Transverse colon (tissue), 4 donors: ENCODE data around the gene LAMB2. TPM values are rescaled to one million over a fixed set of nuclear protein-coding genes. Genes with fewer than 3 reads are reported as not detected.

ENCODE experiments used
- DNase-seq: peaks from one replicate; pipeline ENCODE4 v3.0.0-alpha.2; 2019
- H3K27ac ChIP-seq, 4 donors: fragments of 200-600 bp; sonication (generic); 2 replicates each; pipeline ENCODE4 v1.5.1; 2016 to 2018; ENCODE audit warnings: inconsistent platforms in 4 of 4
- H3K27me3 ChIP-seq: fragments of 200-600 bp; sonication (generic); 2 replicates; pipeline ENCODE4 v1.5.1; 2017; ENCODE audit warnings: inconsistent platforms
- H3K36me3 ChIP-seq, 4 donors: fragments of 200-600 bp; sonication (generic); 2 replicates each; pipeline ENCODE4 v1.5.1; 2017 to 2019; ENCODE audit warnings: inconsistent platforms in 4 of 4
- H3K4me1 ChIP-seq, 4 donors: fragments of 200-600 bp; sonication (generic); 2 replicates each; pipeline ENCODE4 v1.5.1; 2017 to 2020; ENCODE audit warnings: inconsistent platforms in 4 of 4
- H3K4me3 ChIP-seq, 4 donors: fragments of 200-600 bp; sonication (generic); 1 replicate in 1 of 4; 2 replicates in 3 of 4; pipeline versions ENCODE4 v1.5.1 to v1.6.1; 2017 to 2019; ENCODE audit warnings: inconsistent platforms in 4 of 4
- H3K9me3 ChIP-seq, 2 donors: fragments of 200-600 bp; sonication (generic); 2 replicates each; pipeline ENCODE4 v1.5.1; 2017 to 2019; ENCODE audit warnings: inconsistent platforms in 2 of 2
- EP300 ChIP-seq: sonication (generic); formaldehyde crosslinking; IDR thresholded peaks from one replicate; pipeline ENCODE4 v1.6.1; 2017; ENCODE audit warnings: antibody characterized with exemption, low read depth
- POLR2A ChIP-seq: fragments of 450-650 bp; IDR thresholded peaks from one replicate; pipeline ENCODE4 v1.6.1; 2016; ENCODE audit warnings: antibody characterized with exemption, mild to moderate bottlenecking, moderate library complexity
- POLR2AphosphoS5 ChIP-seq, 3 donors: sonication (generic); formaldehyde crosslinking; IDR thresholded peaks; one replicate each; pipeline ENCODE4 v1.6.1; 2016; ENCODE audit warnings: antibody characterized with exemption in 3 of 3
- WGBS, 2 donors: methylation state at CpG; one replicate each; pipeline ENCODE4 v1.1.5; 2018; ENCODE audit warnings: low coverage in 1 of 2; 5-methylcytosine and 5-hydroxymethylcytosine counted together
- in situ Hi-C, 4 donors: fragments of 200-750 bp; cut with MboI; loops; one replicate each; pipeline versions ENCODE4 v1.15.0 to v1.15.1; 2017; ENCODE audit warnings: low sequenced_read_pairs in 3 of 4, low pct_ligation_motif_present in 1 of 4, low pct_unique_long_range_greater_than_20kb in 1 of 4
- intact Hi-C: fragments of 100-400 bp; cut with DNase I; formaldehyde crosslinking; loops from one replicate; pipeline ENCODE4 v1.15.1; 2023; ENCODE audit warnings: low total_unique reads
- total RNA-seq, 4 donors: library from RNA; depleted of rRNA; stranded (reverse); fragments of >200 nt; gene quantifications; one replicate each; pipeline ENCODE4 v1.1.0, GENCODE V29; 2016
- TF ChIP-seq, protein P1 (sequence below), 5 experiments: fragments of 200-600 bp in 3 of 5; fragments of 450-650 bp in 2 of 5; sonication (generic) in 3 of 5; IDR thresholded peaks; 1 replicate in 2 of 5; 2 replicates in 3 of 5; pipeline ENCODE4 v1.5.1; 2016 to 2017; ENCODE audit warnings: antibody characterized with exemption in 5 of 5, inconsistent platforms in 3 of 5, mild to moderate bottlenecking in 2 of 5, moderate library complexity in 1 of 5

Gene LAMB2
- total RNA-seq, 4 donors from 2014 or later, result 141 to 290 (median 177) TPM

DNA sequence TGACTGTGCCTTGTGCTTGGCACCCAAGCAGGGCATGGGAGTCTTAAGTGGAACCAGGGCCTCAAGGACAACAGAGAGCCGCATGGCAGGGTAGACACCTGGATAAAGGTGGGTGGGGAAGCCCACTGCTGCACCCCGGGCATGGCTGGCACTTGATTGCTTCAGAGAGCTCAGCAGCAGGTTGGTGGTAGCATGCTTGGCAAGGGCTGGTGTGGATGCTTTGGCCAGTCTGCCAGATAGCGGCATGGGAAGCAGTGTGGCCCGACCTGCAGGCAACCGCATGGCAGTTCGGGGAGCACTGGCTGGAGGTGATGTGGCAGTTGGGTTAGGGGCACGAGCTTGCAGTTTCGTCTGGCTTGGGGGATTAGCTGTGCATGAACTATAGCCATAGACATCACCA lies 30.8 kb upstream of the LAMB2 start:
- H3K27ac ChIP-seq, result no peak overlapping the region
- peaks cover 7 to 20% (median 16%) of the 10 kb centered on the region in 4 donors for H3K4me1 ChIP-seq
- no peaks in the 10 kb centered on the region for H3K9me3 ChIP-seq
- no peaks in the 10 kb centered on the region for H3K27me3 ChIP-seq
- H3K36me3 ChIP-seq, result peaks cover 0 to 9% (median 2%) of the 10 kb centered on the region in 4 donors
- WGBS, 2 donors, result 92% methylated on average over 8 of the region's 8 CpGs; no CpG with 5 or more reads in 1 of the 2 donors
- no peak for DNase-seq
- intact Hi-C loops (loop anchor here (10.0 kb wide), 1 partner anchor 291 kb away; no protein-coding TSS in a partner anchor), in situ Hi-C loops (loop anchor here in 3 of 4 donors (10.0 to 25.0 kb wide), 2 partner anchors 274 to 281 kb away; partner anchors contain the start of gene NICN1 (in 2 of the 3))
- no peak overlapping the region for H3K4me3 ChIP-seq
- TF ChIP-seq, protein P1, sequence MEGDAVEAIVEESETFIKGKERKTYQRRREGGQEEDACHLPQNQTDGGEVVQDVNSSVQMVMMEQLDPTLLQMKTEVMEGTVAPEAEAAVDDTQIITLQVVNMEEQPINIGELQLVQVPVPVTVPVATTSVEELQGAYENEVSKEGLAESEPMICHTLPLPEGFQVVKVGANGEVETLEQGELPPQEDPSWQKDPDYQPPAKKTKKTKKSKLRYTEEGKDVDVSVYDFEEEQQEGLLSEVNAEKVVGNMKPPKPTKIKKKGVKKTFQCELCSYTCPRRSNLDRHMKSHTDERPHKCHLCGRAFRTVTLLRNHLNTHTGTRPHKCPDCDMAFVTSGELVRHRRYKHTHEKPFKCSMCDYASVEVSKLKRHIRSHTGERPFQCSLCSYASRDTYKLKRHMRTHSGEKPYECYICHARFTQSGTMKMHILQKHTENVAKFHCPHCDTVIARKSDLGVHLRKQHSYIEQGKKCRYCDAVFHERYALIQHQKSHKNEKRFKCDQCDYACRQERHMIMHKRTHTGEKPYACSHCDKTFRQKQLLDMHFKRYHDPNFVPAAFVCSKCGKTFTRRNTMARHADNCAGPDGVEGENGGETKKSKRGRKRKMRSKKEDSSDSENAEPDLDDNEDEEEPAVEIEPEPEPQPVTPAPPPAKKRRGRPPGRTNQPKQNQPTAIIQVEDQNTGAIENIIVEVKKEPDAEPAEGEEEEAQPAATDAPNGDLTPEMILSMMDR (IDR thresholded peaks at IDR 0.05), result no peak
- TF ChIP-seq POLR2AphosphoS5 (IDR thresholded peaks at IDR 0.05) (no peak), POLR2A (no peak), EP300 (no peak)

DNA sequence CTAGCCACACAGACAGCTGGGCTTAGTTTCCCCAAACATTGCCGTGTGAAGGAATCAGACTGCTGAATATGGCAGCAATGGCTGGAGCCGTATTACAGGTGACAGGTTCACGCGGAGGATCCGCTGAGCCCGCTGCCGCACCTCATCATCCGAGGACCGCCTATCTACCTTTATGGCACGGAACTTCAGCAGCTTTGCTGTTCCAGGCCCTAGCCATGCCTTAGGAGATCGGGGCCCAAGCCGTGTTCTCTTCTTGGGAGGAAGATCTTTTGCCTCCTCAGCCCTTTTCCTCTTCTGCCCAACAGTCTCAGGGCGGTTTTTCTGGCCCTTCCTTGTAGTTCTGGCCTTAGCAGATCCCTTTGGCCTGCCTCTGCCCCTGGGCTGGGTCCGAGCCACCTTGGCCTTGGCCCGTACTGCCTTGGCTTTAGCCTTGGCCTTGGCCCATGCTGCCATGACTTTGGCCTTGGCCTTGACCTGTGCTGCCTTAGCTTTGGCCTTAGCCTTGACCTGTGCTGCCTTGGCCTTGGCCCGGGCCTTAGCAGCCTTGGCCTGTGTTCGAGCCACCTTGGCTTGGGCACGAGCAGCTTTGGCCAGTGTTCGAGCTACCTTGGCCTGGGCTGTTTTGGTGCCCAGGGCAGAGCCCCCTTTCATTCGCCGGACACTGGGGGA lies 30.0 kb upstream of the LAMB2 start:
- WGBS, 2 donors, result 94% methylated on average over 21 of the region's 21 CpGs; no CpG with 5 or more reads in 1 of the 2 donors
- TF ChIP-seq POLR2A, result no peak
- TF ChIP-seq, protein P1 (IDR thresholded peaks at IDR 0.05), result no peak
- no peak for TF ChIP-seq EP300
- no peak for TF ChIP-seq POLR2AphosphoS5 (IDR thresholded peaks at IDR 0.05)
- peaks cover 0 to 9% (median 2%) of the 10 kb centered on the region in 4 donors for H3K36me3 ChIP-seq
- H3K27me3 ChIP-seq, result no peaks in the 10 kb centered on the region
- no peak for DNase-seq
- no peak overlapping the region for H3K27ac ChIP-seq
- H3K4me3 ChIP-seq, result no peak overlapping the region
- in situ Hi-C loops, result loop anchor here in 3 of 4 donors (10.0 to 25.0 kb wide), 2 partner anchors 274 to 282 kb away; partner anchors contain the start of gene NICN1 (in 2 of the 3)
- intact Hi-C loops, result loop anchor here (10.0 kb wide), 1 partner anchor 292 kb away; no protein-coding TSS in a partner anchor
- peaks cover 7 to 21% (median 16%) of the 10 kb centered on the region in 4 donors for H3K4me1 ChIP-seq
- H3K9me3 ChIP-seq, result no peaks in the 10 kb centered on the region

DNA sequence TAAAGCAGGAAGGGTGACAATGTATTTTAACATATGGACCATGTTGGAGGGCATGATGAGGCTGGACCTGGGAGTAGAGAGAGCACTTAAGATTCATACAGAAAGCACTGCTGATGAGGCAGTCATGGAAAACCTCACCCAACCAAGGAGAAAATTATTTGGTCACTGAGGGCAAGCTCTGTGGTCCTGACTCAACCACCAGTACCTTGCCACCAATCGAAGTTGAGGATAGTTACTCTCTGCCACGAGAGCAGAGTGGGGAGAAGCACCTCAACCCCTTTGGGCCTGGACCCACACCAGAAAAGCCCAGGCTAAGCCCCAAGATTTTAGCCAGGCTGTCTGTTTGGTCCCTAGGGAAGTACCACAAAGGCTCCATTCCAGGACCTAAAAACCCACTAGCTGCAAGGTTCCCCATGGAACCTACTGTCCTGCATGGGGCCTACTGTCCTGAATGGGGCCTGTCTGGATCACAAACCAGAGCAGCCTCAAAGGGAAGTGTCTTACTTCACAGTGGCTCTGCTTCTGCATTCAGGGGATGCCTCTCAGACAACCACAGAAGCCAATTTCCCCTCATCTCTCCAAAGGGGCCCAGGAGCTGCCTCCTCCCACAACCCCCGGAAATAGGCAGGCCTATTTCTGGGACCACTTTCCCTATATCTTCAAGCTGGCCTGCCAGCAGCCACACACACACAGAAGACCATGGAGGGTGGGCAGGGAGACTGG lies 29.1 kb upstream of the LAMB2 start:
- WGBS, 2 donors, result 74% methylated on average over 3 of the region's 3 CpGs; no CpG with 5 or more reads in 1 of the 2 donors
- Histone ChIP-seq H3K27me3 (no peaks in the 10 kb centered on the region), H3K9me3 (no peaks in the 10 kb centered on the region), H3K27ac (no peak overlapping the region), H3K4me1 (peaks cover 7 to 23% (median 16%) of the 10 kb centered on the region in 4 donors), H3K36me3 (peaks cover 0 to 9% (median 2%) of the 10 kb centered on the region in 4 donors), H3K4me3 (no peak overlapping the region)
- no peak for DNase-seq
- TF ChIP-seq POLR2AphosphoS5 (IDR thresholded peaks at IDR 0.05), result no peak
- TF ChIP-seq EP300, result no peak
- no peak for TF ChIP-seq POLR2A
- TF ChIP-seq, protein P1 (IDR thresholded peaks at IDR 0.05), result no peak
- in situ Hi-C loops (loop anchor here in 3 of 4 donors (10.0 to 25.0 kb wide), 2 partner anchors 275 to 283 kb away; partner anchors contain the start of gene NICN1 (in 2 of the 3)), intact Hi-C loops (loop anchor here (10.0 kb wide), 1 partner anchor 293 kb away; no protein-coding TSS in a partner anchor)

DNA sequence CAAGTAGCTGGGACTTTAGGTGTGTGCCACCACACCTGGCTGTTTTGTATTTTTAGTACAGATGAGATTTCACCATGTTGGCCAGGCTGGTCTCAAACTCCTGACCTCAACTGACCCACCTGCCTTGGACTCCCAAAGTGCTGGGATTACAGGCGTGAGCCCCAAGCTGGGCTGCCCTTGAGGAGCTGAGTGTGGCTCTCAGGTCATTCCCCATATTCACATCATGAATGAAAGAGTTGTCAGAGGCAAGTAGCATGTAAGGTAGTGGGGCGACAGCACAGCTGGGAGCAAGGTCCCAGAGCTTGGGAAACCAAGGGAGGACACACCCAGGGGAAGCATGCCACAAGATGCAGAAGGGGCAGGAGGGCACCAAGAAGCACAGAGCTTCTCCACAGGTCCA lies 28.3 kb upstream of the LAMB2 start:
- Histone ChIP-seq H3K27me3 (no peaks in the 10 kb centered on the region), H3K4me1 (peaks cover 7 to 16% (median 11%) of the 10 kb centered on the region in 4 donors), H3K4me3 (no peak overlapping the region), H3K27ac (no peak overlapping the region), H3K9me3 (no peaks in the 10 kb centered on the region), H3K36me3 (peaks cover 0 to 9% (median 2%) of the 10 kb centered on the region in 4 donors)
- in situ Hi-C loops (loop anchor here in 3 of 4 donors (10.0 to 25.0 kb wide), 2 partner anchors 276 to 284 kb away; partner anchors contain the start of gene NICN1 (in 2 of the 3)), intact Hi-C loops (loop anchor here (10.0 kb wide), 1 partner anchor 294 kb away; no protein-coding TSS in a partner anchor)
- no peak for DNase-seq
- 92% methylated on average over 2 of the region's 2 CpGs; no CpG with 5 or more reads in 1 of the 2 donors for WGBS, 2 donors
- no peak for TF ChIP-seq POLR2AphosphoS5 (IDR thresholded peaks at IDR 0.05)
- TF ChIP-seq EP300, result no peak
- TF ChIP-seq, protein P1 (IDR thresholded peaks at IDR 0.05), result no peak
- no peak for TF ChIP-seq POLR2A
